GM19238 (cell line): ENCODE results near the gene SERPINE1.
"Not testable (repeated sequence)": the region's sequence is repeated elsewhere in the genome, so short reads cannot be mapped to it uniquely, and the experiment has no call there.

Source experiments
- DNase-seq: peaks from one replicate; pipeline ENCODE4 v3.0.0; 2011; ENCODE audit warnings: low spot score; ENCODE audit not compliant: insufficient read length

Gene SERPINE1

GRCh38 chr7:101100858-101101847 is 25.8 kb upstream of the SERPINE1 start:
- no peak for DNase-seq

- no peak for DNase-seq
These were observed 24.9 kb upstream of the SERPINE1 start for GRCh38 chr7:101102026-101102425.

GRCh38 chr7:101103701-101104100 is 23.2 kb upstream of the SERPINE1 start:
- not testable (repeated sequence) for DNase-seq

DNA sequence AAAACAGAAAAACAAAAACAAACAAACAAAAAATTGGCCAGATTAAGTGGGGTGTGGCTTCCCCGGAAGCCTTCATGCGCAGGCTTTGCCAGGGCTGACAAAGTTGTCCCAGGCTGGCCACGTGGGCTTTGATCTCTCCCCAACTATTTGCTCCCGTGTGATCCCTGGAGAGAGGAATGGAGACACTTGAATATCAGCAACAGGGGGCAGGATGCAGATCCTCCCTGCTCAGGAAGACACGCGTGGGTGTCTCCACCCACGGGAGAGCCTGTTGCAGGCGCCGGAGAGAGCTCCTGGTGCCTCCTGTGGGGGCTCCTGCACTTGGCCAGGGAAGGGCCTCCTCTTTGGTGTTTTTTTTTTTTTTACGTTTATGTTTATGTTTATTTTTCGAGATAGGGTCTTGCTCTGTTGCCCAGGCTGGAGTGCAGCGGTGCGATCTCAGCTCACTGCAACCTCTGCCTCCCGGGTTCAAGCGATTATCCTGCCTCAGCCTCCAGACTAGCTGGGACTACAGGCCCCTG is 22.7 kb upstream of the SERPINE1 start:
- DNase-seq, result no peak

GRCh38 chr7:101104799-101105198 is 22.1 kb upstream of the SERPINE1 start:
- no peak for DNase-seq

DNA sequence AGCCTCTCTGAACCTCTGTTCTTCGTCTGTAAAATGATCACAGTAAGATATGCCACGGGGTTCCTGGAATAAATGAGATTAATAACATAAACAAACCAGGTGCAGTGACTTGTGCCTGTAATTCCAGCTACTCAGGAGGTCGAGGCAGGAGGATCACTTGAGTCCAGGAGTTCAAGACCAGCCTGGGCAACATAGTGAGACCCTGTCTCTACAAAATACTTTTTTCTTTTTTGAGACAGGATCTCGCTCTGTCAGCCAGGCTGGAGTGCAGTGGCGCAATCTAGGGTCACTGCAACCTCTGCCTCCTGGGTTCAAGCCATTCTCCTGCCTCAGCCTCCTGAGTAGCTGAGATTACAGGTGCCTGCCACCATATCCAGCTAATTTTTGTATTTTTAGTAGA is 21.7 kb upstream of the SERPINE1 start:
- not testable (repeated sequence) for DNase-seq

DNA sequence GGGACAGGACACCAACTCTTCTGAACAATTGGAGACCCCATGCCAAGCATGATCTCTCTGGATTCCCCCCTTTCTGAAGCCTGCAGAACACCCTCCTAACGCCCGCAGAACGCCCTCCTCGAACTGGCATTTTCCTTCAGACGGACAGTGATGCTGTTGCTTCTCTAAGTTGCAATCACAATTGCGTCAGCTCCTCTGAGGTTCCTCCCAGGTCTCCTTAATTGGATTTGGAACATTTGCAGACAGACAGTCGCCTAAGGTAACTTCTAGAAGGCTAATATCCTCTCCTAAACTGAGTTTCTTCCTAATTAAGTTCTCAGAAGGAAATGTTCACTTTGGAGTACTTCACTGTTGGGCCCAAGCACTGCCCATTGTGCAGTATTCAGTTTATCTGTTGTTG is 20.5 kb upstream of the SERPINE1 start:
- no peak for DNase-seq

DNA sequence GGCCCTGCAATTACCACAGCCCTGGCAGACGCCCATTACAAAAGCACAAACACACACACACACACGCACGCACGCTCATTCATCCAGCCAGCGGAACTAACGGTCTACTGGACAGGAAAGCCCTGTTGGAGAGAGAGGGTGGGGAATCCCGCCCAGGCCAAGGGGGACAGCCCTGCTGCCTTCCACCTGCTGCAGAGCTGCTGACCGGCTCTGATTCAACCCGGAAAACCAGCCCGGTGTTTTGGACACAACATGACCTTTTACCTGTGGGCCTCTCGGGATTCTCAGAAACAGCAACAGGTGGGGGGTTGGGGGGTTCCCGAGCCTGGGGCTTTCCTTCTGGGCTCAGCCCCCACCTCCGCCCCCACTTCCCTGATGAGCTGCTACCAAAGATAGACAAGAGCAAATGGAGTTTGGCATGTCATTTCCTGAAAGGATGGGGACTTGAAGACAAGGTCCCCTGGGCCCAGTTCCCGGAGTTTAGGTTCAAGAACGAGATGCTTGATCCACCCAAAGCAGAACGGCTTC is 18.5 kb upstream of the SERPINE1 start:
- DNase-seq, result no peak

- no peak for DNase-seq
These were observed 17.9 kb upstream of the SERPINE1 start for GRCh38 chr7:101108961-101109360.

- DNase-seq, result no peak
These were observed 17.5 kb upstream of the SERPINE1 start for GRCh38 chr7:101109368-101109767.

- DNase-seq, result no peak
These were observed 15.6 kb upstream of the SERPINE1 start for GRCh38 chr7:101111261-101111660.

- no peak for DNase-seq
These were observed 14.7 kb upstream of the SERPINE1 start for GRCh38 chr7:101112233-101112632.

GRCh38 chr7:101113140-101113539 is 13.8 kb upstream of the SERPINE1 start:
- DNase-seq, result not testable (repeated sequence)

DNA sequence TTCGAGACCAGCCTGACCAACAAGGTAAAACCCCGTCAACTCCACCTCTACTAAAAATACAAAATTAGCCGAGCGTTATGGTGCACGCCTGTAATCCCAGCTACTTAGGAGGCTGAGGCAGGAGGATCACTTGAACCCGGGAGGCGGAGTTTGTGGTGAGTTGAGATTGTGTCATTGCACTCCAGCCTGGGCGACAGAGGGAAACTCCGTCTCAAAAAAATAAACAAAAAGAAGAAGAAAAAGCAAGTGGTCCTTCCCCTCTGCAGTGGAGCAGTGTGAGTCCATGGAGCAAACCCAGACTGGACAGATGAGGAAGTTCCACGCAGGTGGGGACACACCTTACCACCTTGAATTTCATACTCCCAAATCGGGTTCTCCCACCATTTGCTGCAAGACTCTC is 13.1 kb upstream of the SERPINE1 start:
- DNase-seq, result no peak

- DNase-seq, result no peak
These were observed 12.4 kb upstream of the SERPINE1 start for GRCh38 chr7:101114492-101114891.

DNA sequence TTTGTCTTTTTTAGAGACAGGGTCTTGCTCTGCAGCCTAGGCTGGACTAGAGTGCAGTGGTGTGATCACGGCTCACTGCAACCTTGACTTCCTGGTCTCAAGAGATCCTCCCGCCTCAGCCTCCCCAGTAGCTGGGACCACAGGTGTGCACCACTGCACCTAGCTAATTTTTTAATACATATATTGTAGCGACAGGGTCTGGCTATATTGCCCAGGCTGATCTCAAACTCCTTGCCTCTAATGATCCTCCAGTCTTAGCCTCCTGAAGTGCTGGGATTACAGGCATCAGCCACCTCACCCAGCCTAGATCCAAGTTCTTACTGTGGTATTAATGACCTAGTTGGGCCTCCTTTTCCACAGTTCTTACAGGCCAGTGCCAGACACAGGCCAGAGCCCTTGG is 11.7 kb upstream of the SERPINE1 start:
- no peak for DNase-seq

GRCh38 chr7:101116898-101117297 is 10.0 kb upstream of the SERPINE1 start:
- DNase-seq, result no peak

DNA sequence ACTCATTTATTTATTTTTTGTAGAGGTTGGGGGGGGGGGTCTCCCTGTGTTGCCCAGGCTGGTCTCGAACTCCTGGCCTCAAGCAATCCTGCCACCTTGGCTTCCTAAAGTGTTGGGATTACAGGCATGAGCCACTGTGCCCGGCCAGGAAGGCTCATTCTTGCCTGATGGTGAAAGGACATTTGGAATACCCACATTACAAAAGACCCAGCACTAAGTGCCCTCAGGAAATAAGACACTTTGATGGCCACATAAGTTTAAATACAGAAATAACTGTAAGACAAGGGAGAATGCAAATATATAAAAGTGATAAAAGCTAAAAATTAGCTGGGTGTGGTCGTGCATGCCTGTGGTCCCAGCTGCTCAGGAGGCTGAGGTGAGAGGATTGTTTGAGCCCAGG is 8.0 kb upstream of the SERPINE1 start:
- DNase-seq, result no peak

DNA sequence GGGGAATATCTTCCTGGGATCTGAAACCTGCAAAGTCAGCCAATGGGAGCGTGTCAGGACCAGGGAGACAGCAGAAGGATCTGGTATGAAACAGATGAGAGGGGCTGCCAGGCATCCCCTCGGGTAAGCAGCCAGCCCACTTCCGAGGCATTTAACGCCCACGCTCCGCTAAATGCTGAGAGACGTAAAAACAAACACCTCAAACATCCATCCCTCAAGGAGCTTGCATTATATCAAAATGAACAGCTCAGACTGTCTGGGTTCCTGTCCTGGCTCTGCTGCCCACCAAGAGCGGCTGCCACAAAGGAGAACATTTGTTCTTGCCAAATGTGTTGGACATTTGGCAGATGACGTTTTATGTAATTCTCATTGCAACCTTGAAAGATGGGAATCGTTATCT is 7.0 kb upstream of the SERPINE1 start:
- DNase-seq, result no peak

- DNase-seq, result no peak
These were observed 6.6 kb upstream of the SERPINE1 start for GRCh38 chr7:101120315-101120714.

GRCh38 chr7:101121631-101121990 is 5.3 kb upstream of the SERPINE1 start:
- not testable (repeated sequence) for DNase-seq
